ENCODE results near the gene NDUFS7. TPM values are rescaled to one million over a fixed set of nuclear protein-coding genes. Genes with fewer than 3 reads are reported as not detected.

NDUFS7 gene
- polyA plus RNA-seq, 3 donors from 2014 or later: 209 to 227 (median 213) TPM

- Mint-ChIP-seq H3K27me3 (ENCODE audit: low read depth in 3 of 3) (peaks cover 12 to 20% (median 19%) of the 10 kb centered on the region in 3 donors), H3K9me3 (peaks cover 0 to 5% (median 4%) of the 10 kb centered on the region in 6 donors), H3K4me3 (peak overlapping the region; percentile 78 to 98 (median 95)), H3K27ac (peak overlapping the region; percentile 71 to 88 (median 78)), H3K36me3 (peaks cover 0 to 11% (median 8%) of the 10 kb centered on the region in 3 donors), H3K4me1 (peaks cover 24 to 28% of the 10 kb centered on the region in 2 donors)
- DNase-seq: no peak
Measured at GRCh38 chr19:1384478-1385110, 887 bp downstream of the NDUFS7 start.

GRCh38 chr19:1385816-1386215, 2.1 kb downstream of the NDUFS7 start:
- Mint-ChIP-seq H3K27ac (no peak overlapping the region), H3K4me3 (peak overlapping the region in 1 of 5 donors; percentile 33), H3K4me1 (peaks cover 24 to 28% of the 10 kb centered on the region in 2 donors), H3K9me3 (peaks cover 0 to 5% (median 4%) of the 10 kb centered on the region in 6 donors), H3K36me3 (peaks cover 0 to 15% (median 8%) of the 10 kb centered on the region in 3 donors), H3K27me3 (ENCODE audit: low read depth in 3 of 3) (peaks cover 12 to 19% (median 16%) of the 10 kb centered on the region in 3 donors)
- DNase-seq: no peak

GRCh38 chr19:1386945-1387683, 3.4 kb downstream of the NDUFS7 start:
- Mint-ChIP-seq H3K27ac (no peak overlapping the region), H3K4me3 (no peak overlapping the region), H3K27me3 (ENCODE audit: low read depth in 3 of 3) (peaks cover 12 to 17% (median 16%) of the 10 kb centered on the region in 3 donors), H3K9me3 (peaks cover 0 to 5% (median 4%) of the 10 kb centered on the region in 6 donors), H3K4me1 (peaks cover 24 to 28% of the 10 kb centered on the region in 2 donors), H3K36me3 (peaks cover 0 to 20% (median 9%) of the 10 kb centered on the region in 3 donors)
- no peak for DNase-seq

- Mint-ChIP-seq H3K4me1 (peaks cover 21 to 26% of the 10 kb centered on the region in 2 donors), H3K9me3 (peaks cover 0 to 5% (median 4%) of the 10 kb centered on the region in 6 donors), H3K27ac (no peak overlapping the region)
Measured at GRCh38 chr19:1387684-1388636, 4.3 kb downstream of the NDUFS7 start.

GRCh38 chr19:1388637-1389026, 4.9 kb downstream of the NDUFS7 start:
- Mint-ChIP-seq H3K4me1 (peaks cover 14 to 19% of the 10 kb centered on the region in 2 donors), H3K27me3 (ENCODE audit: low read depth in 3 of 3) (peaks cover 5 to 6% (median 5%) of the 10 kb centered on the region in 3 donors), H3K9me3 (peaks cover 0 to under 1% (median 0%) of the 10 kb centered on the region in 6 donors), H3K36me3 (peaks cover 0 to 21% (median 13%) of the 10 kb centered on the region in 3 donors), H3K4me3 (no peak overlapping the region), H3K27ac (no peak overlapping the region)
- DNase-seq: no peak

More at GRCh38 chr19:1387684-1388636, 4.3 kb downstream of the NDUFS7 start:
- Mint-ChIP-seq H3K27me3 (ENCODE audit: low read depth in 3 of 3) (peaks cover 9 to 13% (median 12%) of the 10 kb centered on the region in 3 donors), H3K36me3 (peaks cover 0 to 23% (median 13%) of the 10 kb centered on the region in 3 donors), H3K4me3 (no peak overlapping the region)
- no peak for DNase-seq

GRCh38 chr19:1389033-1389940, 5.6 kb downstream of the NDUFS7 start:
- H3K27me3 Mint-ChIP-seq (ENCODE audit: low read depth in 3 of 3): peaks cover 3 to 5% (median 3%) of the 10 kb centered on the region in 3 donors
- no peak overlapping the region for H3K4me3 Mint-ChIP-seq
- DNase-seq: no peak
- H3K4me1 Mint-ChIP-seq: peaks cover 11 to 15% of the 10 kb centered on the region in 2 donors
- H3K9me3 Mint-ChIP-seq: no peaks in the 10 kb centered on the region
- H3K27ac Mint-ChIP-seq: no peak overlapping the region
- H3K36me3 Mint-ChIP-seq: peaks cover 0 to 21% (median 13%) of the 10 kb centered on the region in 3 donors

- H3K4me1 Mint-ChIP-seq: peaks cover 6% of the 10 kb centered on the region in 2 donors
- no peak for DNase-seq
- no peak overlapping the region for H3K4me3 Mint-ChIP-seq
- H3K27me3 Mint-ChIP-seq (ENCODE audit: low read depth in 3 of 3): peaks cover 0 to 3% (median 2%) of the 10 kb centered on the region in 3 donors
- no peak overlapping the region for H3K27ac Mint-ChIP-seq
- no peaks in the 10 kb centered on the region for H3K9me3 Mint-ChIP-seq
- H3K36me3 Mint-ChIP-seq: peaks cover 0 to 21% (median 13%) of the 10 kb centered on the region in 3 donors
Measured at GRCh38 chr19:1390890-1391423, 7.2 kb downstream of the NDUFS7 start.

- Mint-ChIP-seq H3K9me3 (no peaks in the 10 kb centered on the region), H3K36me3 (peaks cover 0 to 21% (median 13%) of the 10 kb centered on the region in 3 donors), H3K27ac (peak overlapping the region in 1 of 6 donors; percentile 34), H3K27me3 (ENCODE audit: low read depth in 3 of 3) (peaks cover 0 to 3% (median 2%) of the 10 kb centered on the region in 3 donors), H3K4me3 (no peak overlapping the region), H3K4me1 (peaks cover 0 to 4% of the 10 kb centered on the region in 2 donors)
- DNase-seq: no peak
Measured at GRCh38 chr19:1392407-1392806, 8.7 kb downstream of the NDUFS7 start.

GRCh38 chr19:1392939-1393530, 9.3 kb downstream of the NDUFS7 start:
- no peak overlapping the region for H3K27ac Mint-ChIP-seq
- peaks cover 0 to 3% (median 2%) of the 10 kb centered on the region in 3 donors for H3K27me3 Mint-ChIP-seq (ENCODE audit: low read depth in 3 of 3)
- H3K36me3 Mint-ChIP-seq: peaks cover 0 to 21% (median 13%) of the 10 kb centered on the region in 3 donors

GRCh38 chr19:1393841-1394240, 10.1 kb downstream of the NDUFS7 start:
- Mint-ChIP-seq H3K36me3 (peaks cover 0 to 20% (median 13%) of the 10 kb centered on the region in 3 donors), H3K9me3 (no peaks in the 10 kb centered on the region), H3K4me1 (peaks cover 0 to 3% of the 10 kb centered on the region in 2 donors), H3K27ac (no peak overlapping the region), H3K4me3 (no peak overlapping the region), H3K27me3 (ENCODE audit: low read depth in 3 of 3) (peaks cover 0 to 3% (median under 1%) of the 10 kb centered on the region in 3 donors)
- DNase-seq: no peak

More at GRCh38 chr19:1392939-1393530, 9.3 kb downstream of the NDUFS7 start:
- no peak for DNase-seq
- peaks cover 0 to 4% of the 10 kb centered on the region in 2 donors for H3K4me1 Mint-ChIP-seq
- no peaks in the 10 kb centered on the region for H3K9me3 Mint-ChIP-seq
- no peak overlapping the region for H3K4me3 Mint-ChIP-seq

- Mint-ChIP-seq H3K9me3 (no peaks in the 10 kb centered on the region), H3K4me1 (no peaks in the 10 kb centered on the region), H3K27ac (no peak overlapping the region), H3K27me3 (ENCODE audit: low read depth in 3 of 3) (peaks cover 0 to 3% (median 1%) of the 10 kb centered on the region in 3 donors), H3K4me3 (no peak overlapping the region), H3K36me3 (peaks cover 0 to 13% (median 6%) of the 10 kb centered on the region in 3 donors)
- no peak for DNase-seq
Measured at GRCh38 chr19:1394252-1395193, 10.8 kb downstream of the NDUFS7 start.

Data from immature natural killer cell (primary cell).